Nephron (organoid): ENCODE measurements around the gene HMSD.

Source experiments
- H3K27ac Mint-ChIP-seq, 3 experiments: 2 replicates each; pipeline ENCODE4 v1.8.0; 2020; ENCODE audit warnings: mixed read lengths in 3 of 3, mild to moderate bottlenecking in 2 of 3, moderate library complexity in 1 of 3
- H3K27me3 Mint-ChIP-seq: 2 replicates; pipeline ENCODE4 v1.8.0; 2021; ENCODE audit warnings: low read depth, mild to moderate bottlenecking, moderate library complexity, mixed read lengths
- H3K36me3 Mint-ChIP-seq: 2 replicates; pipeline ENCODE4 v1.8.0; 2020; ENCODE audit warnings: low read depth, mixed read lengths
- H3K4me1 Mint-ChIP-seq: 2 replicates; pipeline ENCODE4 v1.8.0; 2020; ENCODE audit warnings: mixed read lengths
- H3K4me3 Mint-ChIP-seq, 3 experiments: 2 replicates each; pipeline ENCODE4 v1.8.0; 2020; ENCODE audit warnings: mild to moderate bottlenecking in 3 of 3, mixed read lengths in 3 of 3, moderate library complexity in 2 of 3
- H3K9me3 Mint-ChIP-seq: 2 replicates; pipeline ENCODE4 v1.8.0; 2020; ENCODE audit warnings: mixed read lengths
- TF ChIP-seq, protein P1 (sequence below), 3 experiments: fragments of 200-600 bp; sonication (generic); IDR thresholded peaks; one replicate each; pipeline ENCODE4 v1.5.0; 2021; ENCODE audit warnings: antibody characterized with exemption in 3 of 3; ENCODE audit not compliant: unreplicated experiment in 3 of 3

Gene HMSD

DNA sequence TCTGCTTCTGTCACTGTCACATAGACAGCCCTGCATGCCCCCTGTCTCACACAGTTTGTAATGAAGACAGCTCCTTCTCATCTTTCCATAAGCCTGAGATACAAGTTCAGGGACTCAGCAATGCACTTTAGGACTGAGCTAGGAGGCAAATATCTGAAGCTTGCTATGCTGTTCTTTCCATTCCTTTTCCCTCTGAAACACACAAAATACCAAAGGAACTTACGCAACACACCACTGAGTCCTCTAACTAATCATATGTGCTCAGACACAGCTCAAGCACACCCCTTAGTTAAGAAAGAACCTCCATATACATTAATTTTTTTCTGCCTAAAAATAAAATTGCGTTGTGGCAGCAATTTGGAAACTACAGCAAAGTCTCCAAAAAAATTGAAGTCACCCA, 38.6 kb downstream of the HMSD start:
- Mint-ChIP-seq H3K4me1 (no peaks in the 10 kb centered on the region), H3K27ac (no peak overlapping the region), H3K4me3 (no peak overlapping the region), H3K9me3 (peaks cover 4% of the 10 kb centered on the region), H3K27me3 (peaks cover under 1% of the 10 kb centered on the region), H3K36me3 (no peaks in the 10 kb centered on the region)
- TF ChIP-seq, protein P1, sequence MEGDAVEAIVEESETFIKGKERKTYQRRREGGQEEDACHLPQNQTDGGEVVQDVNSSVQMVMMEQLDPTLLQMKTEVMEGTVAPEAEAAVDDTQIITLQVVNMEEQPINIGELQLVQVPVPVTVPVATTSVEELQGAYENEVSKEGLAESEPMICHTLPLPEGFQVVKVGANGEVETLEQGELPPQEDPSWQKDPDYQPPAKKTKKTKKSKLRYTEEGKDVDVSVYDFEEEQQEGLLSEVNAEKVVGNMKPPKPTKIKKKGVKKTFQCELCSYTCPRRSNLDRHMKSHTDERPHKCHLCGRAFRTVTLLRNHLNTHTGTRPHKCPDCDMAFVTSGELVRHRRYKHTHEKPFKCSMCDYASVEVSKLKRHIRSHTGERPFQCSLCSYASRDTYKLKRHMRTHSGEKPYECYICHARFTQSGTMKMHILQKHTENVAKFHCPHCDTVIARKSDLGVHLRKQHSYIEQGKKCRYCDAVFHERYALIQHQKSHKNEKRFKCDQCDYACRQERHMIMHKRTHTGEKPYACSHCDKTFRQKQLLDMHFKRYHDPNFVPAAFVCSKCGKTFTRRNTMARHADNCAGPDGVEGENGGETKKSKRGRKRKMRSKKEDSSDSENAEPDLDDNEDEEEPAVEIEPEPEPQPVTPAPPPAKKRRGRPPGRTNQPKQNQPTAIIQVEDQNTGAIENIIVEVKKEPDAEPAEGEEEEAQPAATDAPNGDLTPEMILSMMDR (IDR thresholded peaks at IDR 0.05; ENCODE audit: unreplicated experiment in 3 of 3) = no peak

DNA sequence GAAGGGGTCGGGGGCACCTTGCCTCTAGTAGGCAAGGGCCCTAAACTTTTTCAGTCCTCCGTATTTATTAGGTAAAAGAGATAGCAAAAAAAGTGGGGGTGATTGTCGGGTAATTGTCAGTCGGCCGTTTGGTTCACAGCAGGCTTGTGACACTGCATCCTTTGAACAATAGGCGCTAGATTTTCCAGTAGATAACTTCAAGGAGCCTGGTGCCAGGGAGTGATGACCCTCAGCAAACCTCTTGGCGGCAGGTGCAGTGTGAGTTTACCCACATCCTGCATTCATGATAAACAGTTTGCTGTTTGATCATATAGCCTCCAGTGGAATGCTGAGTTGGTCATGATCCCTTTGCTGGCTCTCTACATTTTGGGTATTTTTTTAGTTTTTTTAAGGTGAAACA, 43.6 kb downstream of the HMSD start:
- H3K9me3 Mint-ChIP-seq = peaks cover 15% of the 10 kb centered on the region
- no peak overlapping the region for H3K4me3 Mint-ChIP-seq
- H3K27me3 Mint-ChIP-seq = no peaks in the 10 kb centered on the region
- no peak overlapping the region for H3K27ac Mint-ChIP-seq
- TF ChIP-seq, protein P1 (IDR thresholded peaks at IDR 0.05; ENCODE audit: unreplicated experiment in 3 of 3) = no peak
- H3K36me3 Mint-ChIP-seq = peaks cover 4% of the 10 kb centered on the region
- no peaks in the 10 kb centered on the region for H3K4me1 Mint-ChIP-seq

DNA sequence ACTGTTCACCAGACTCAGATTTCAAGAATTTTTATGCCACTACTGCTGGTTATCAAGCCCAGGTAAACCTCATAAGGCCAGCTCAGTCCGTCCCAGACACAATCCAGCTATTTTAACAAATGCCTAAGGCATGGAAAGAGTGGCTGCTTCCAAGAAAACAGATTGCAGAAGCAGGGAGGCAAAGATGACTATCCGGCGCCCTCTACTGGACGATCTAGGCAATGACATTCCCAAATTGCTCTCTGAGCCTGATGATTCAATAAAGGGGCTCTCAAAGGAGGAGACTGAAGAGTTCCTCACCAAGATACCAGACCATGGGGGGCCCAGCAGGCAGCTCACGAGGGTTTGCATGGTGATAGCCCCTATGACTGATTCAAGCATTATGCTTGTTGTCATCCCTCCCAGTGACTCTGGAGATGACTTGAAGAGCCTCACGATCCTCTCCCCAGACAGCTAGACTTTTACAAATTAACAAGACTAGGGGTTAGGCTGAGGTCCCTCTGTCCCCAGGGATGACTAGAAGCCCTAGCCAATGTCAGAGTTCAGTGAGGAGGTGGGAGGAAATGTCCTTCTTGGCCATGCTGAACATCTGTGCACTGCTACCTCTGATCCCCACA, 45.8 kb downstream of the HMSD start:
- Mint-ChIP-seq H3K36me3 (peaks cover 4% of the 10 kb centered on the region), H3K27ac (no peak overlapping the region), H3K4me1 (no peaks in the 10 kb centered on the region), H3K9me3 (peaks cover 22% of the 10 kb centered on the region), H3K27me3 (no peaks in the 10 kb centered on the region), H3K4me3 (no peak overlapping the region)
- TF ChIP-seq, protein P1 (IDR thresholded peaks at IDR 0.05; ENCODE audit: unreplicated experiment in 3 of 3) = peak; percentile 59 to 70 (median 64)

DNA sequence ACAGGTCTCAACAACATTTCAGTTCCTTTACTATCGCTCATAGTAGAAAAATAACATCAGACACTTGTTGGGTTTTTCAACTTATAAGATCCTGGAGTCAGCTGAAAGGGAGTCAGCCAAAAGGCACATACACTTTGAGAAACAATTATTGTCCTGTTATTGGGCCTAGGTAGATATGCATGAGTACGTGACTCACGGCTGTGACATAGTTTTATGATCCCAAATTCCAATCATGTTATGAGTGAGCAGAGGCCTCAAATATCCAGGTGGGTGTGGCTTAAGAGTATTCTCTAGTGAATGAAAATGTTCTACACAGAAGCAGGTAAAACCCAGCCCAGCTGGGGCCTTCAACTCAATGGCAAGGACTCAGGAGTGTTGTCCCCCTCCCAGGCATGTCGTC, 47.9 kb downstream of the HMSD start:
- Mint-ChIP-seq H3K4me3 (no peak overlapping the region), H3K36me3 (peaks cover 4% of the 10 kb centered on the region), H3K4me1 (no peaks in the 10 kb centered on the region), H3K27me3 (no peaks in the 10 kb centered on the region), H3K9me3 (peaks cover 22% of the 10 kb centered on the region), H3K27ac (no peak overlapping the region)
- TF ChIP-seq, protein P1 (IDR thresholded peaks at IDR 0.05; ENCODE audit: unreplicated experiment in 3 of 3) = no peak

DNA sequence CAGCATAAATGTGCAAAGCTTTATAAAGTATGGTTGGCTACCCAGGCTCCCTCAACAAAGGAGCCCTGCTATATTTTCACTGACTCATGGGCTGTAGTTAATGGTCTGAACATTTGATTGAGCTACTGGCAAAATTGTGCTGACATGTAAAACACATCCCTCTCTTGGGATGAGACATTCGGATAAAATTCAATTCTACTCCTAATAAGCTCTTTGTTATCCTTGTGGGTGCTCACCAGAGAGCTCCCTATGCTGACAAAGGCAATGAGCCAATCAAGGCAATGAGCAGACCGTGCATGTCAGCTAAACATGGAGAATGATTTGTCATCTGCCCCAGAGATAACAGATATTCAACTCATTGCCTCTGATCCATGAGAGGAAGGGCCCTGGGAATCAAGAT, 48.5 kb downstream of the HMSD start:
- Mint-ChIP-seq H3K4me1 (no peaks in the 10 kb centered on the region), H3K27me3 (no peaks in the 10 kb centered on the region), H3K27ac (no peak overlapping the region), H3K36me3 (peaks cover 4% of the 10 kb centered on the region), H3K9me3 (peaks cover 20% of the 10 kb centered on the region), H3K4me3 (no peak overlapping the region)
- TF ChIP-seq, protein P1 (IDR thresholded peaks at IDR 0.05; ENCODE audit: unreplicated experiment in 3 of 3) = no peak

DNA sequence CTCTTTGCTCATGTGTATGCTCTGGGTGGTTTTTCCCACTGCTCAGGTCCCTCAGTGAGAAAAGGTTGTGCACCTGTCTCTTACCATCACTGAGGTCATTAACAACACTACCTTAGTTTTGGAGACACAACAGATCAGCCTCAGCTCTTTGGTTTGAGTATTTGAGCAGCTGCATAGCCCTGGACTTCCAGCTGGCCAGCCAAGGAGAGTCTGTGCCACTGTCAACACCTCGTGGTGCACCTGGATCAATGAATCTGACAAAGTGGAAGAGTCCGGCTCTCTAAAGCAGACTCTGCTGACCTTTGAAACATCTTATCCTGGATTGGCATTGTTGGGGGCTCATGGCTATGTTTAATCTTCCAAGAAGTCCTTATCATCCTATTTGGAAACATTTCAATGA, 50.8 kb downstream of the HMSD start:
- TF ChIP-seq, protein P1 (IDR thresholded peaks at IDR 0.05; ENCODE audit: unreplicated experiment in 3 of 3) = no peak
- H3K9me3 Mint-ChIP-seq = peaks cover 23% of the 10 kb centered on the region
- no peaks in the 10 kb centered on the region for H3K4me1 Mint-ChIP-seq
- no peak overlapping the region for H3K27ac Mint-ChIP-seq
- H3K27me3 Mint-ChIP-seq = no peaks in the 10 kb centered on the region
- H3K4me3 Mint-ChIP-seq = no peak overlapping the region
- H3K36me3 Mint-ChIP-seq = peaks cover 4% of the 10 kb centered on the region
